Trophoblast cell (in vitro differentiated cells and primary cell): ENCODE measurements around the gene SSX4B.

Experiments used
- DNase-seq, 2 donors: peaks; one replicate each; pipeline ENCODE4 v3.0.0-alpha.2; 2016
- H2AFZ ChIP-seq: 2 replicates; pipeline ENCODE4 v1.6.1; 2013; ENCODE audit warnings: low read length, moderate library complexity, mild to moderate bottlenecking; ENCODE audit not compliant: insufficient read depth, poor library complexity
- H2AK5ac ChIP-seq: 2 replicates; pipeline ENCODE4 v1.6.1; 2013; ENCODE audit warnings: mild to moderate bottlenecking, low read length
- H2BK120ac ChIP-seq: 2 replicates; pipeline ENCODE4 v1.6.1; 2013; ENCODE audit warnings: low read length, mild to moderate bottlenecking, moderate library complexity; ENCODE audit not compliant: insufficient read depth, poor library complexity
- H2BK12ac ChIP-seq: 2 replicates; pipeline ENCODE4 v1.6.1; 2013; ENCODE audit warnings: mild to moderate bottlenecking, low read length, moderate library complexity
- H2BK5ac ChIP-seq: 2 replicates; pipeline ENCODE4 v1.6.1; 2013; ENCODE audit warnings: low read length, low read depth, moderate library complexity, mild to moderate bottlenecking; ENCODE audit not compliant: poor library complexity
- H3K14ac ChIP-seq: 2 replicates; pipeline ENCODE4 v1.6.1; 2013; ENCODE audit warnings: mild to moderate bottlenecking, low read length
- H3K18ac ChIP-seq: 2 replicates; pipeline ENCODE4 v1.6.1; 2013; ENCODE audit warnings: mild to moderate bottlenecking, low read length
- H3K23ac ChIP-seq: 2 replicates; pipeline ENCODE4 v1.6.1; 2013; ENCODE audit warnings: low read length
- H3K27ac ChIP-seq: 2 replicates; pipeline ENCODE4 v1.5.1; 2013; ENCODE audit warnings: low read depth, mild to moderate bottlenecking, inconsistent platforms, low read length, moderate library complexity
- H3K27me3 ChIP-seq: 2 replicates; pipeline ENCODE4 v1.6.1; 2013; ENCODE audit warnings: inconsistent platforms, mild to moderate bottlenecking, low read length, moderate library complexity; ENCODE audit not compliant: insufficient read depth
- H3K36me3 ChIP-seq, 2 experiments: 1 replicate in 1 of 2; 2 replicates in 1 of 2; pipeline ENCODE4 v1.6.1; 2013; ENCODE audit warnings: low read length in 2 of 2, mild to moderate bottlenecking in 2 of 2, moderate library complexity in 1 of 2; ENCODE audit not compliant: insufficient read depth in 2 of 2, control insufficient read depth in 1 of 2
- H3K4ac ChIP-seq: 2 replicates; pipeline ENCODE4 v1.6.1; 2013; ENCODE audit warnings: low read depth, mild to moderate bottlenecking, low read length, moderate library complexity
- H3K4me1 ChIP-seq, 2 experiments: 1 replicate in 1 of 2; 2 replicates in 1 of 2; pipeline ENCODE4 v1.6.1; 2013; ENCODE audit warnings: low read length in 2 of 2, mild to moderate bottlenecking in 2 of 2, moderate library complexity in 1 of 2; ENCODE audit not compliant: insufficient read depth in 2 of 2, control insufficient read depth in 1 of 2
- H3K4me2 ChIP-seq: 2 replicates; pipeline ENCODE4 v1.6.1; 2013; ENCODE audit warnings: inconsistent platforms, mild to moderate bottlenecking, low read length, moderate library complexity
- H3K4me3 ChIP-seq: 2 replicates; pipeline ENCODE4 v1.5.1; 2013; ENCODE audit warnings: mild to moderate bottlenecking, low read depth, low read length, inconsistent platforms
- H3K79me1 ChIP-seq: one replicate; pipeline ENCODE4 v1.6.1; 2013; ENCODE audit warnings: low read length
- H3K79me2 ChIP-seq: 2 replicates; pipeline ENCODE4 v1.6.1; 2013; ENCODE audit warnings: low read length, mild to moderate bottlenecking; ENCODE audit not compliant: control insufficient read depth, insufficient read depth, poor library complexity
- H3K9ac ChIP-seq: 2 replicates; pipeline ENCODE4 v1.6.1; 2013; ENCODE audit warnings: mild to moderate bottlenecking, low read length
- H3K9me3 ChIP-seq: 2 replicates; pipeline ENCODE4 v1.6.1; 2013; ENCODE audit warnings: low read depth, mild to moderate bottlenecking, control low read depth, inconsistent platforms, low read length; ENCODE audit not compliant: insufficient read depth
- H4K12ac ChIP-seq: 2 replicates; pipeline ENCODE4 v1.6.1; 2013; ENCODE audit warnings: low read depth, mild to moderate bottlenecking, low read length, moderate library complexity
- H4K8ac ChIP-seq: 2 replicates; pipeline ENCODE4 v1.6.1; 2013; ENCODE audit warnings: low read depth, mild to moderate bottlenecking, low read length, moderate library complexity
- H4K91ac ChIP-seq: one replicate; pipeline ENCODE4 v1.6.1; 2013; ENCODE audit warnings: low read depth, mild to moderate bottlenecking, low read length, moderate library complexity
- WGBS: extraction: QIAGEN DNeasy Blood & Tissue Kit; methylation state at CpG from one replicate; pipeline ENCODE4 v1.1.7; 2013; ENCODE audit warnings: missing lambda C conversion rate; ENCODE audit not compliant: insufficient read length, insufficient coverage; ENCODE audit errors: extremely low coverage; 5-methylcytosine and 5-hydroxymethylcytosine counted together

Gene SSX4B

GRCh38 chrX:48458711-48459110 is 47.0 kb upstream of the SSX4B start:
- H2AK5ac ChIP-seq, result no peak overlapping the region

GRCh38 chrX:48456628-48457331 is 45.0 kb upstream of the SSX4B start:
- H3K14ac ChIP-seq, result no peak overlapping the region
- WGBS, result no CpG with 5 or more reads among the region's 6 CpGs

More at GRCh38 chrX:48458711-48459110, 47.0 kb upstream of the SSX4B start:
- no peak for DNase-seq
- Histone ChIP-seq H3K18ac (no peak overlapping the region), H2BK12ac (no peak overlapping the region), H3K4me3 (no peak overlapping the region), H3K14ac (no peak overlapping the region), H2BK5ac (no peak overlapping the region), H4K91ac (no peak overlapping the region), H3K9me3 (no peaks in the 10 kb centered on the region), H3K23ac (no peak overlapping the region), H3K4me2 (no peak overlapping the region), H2BK120ac (no peak overlapping the region), H3K9ac (no peak overlapping the region), H4K12ac (no peak overlapping the region), H4K8ac (no peak overlapping the region), H3K79me2 (no peaks in the 10 kb centered on the region), H3K4ac (no peak overlapping the region), H3K27ac (no peak overlapping the region), H3K79me1 (peaks cover 3% of the 10 kb centered on the region), H3K36me3 (no peaks in the 10 kb centered on the region), H3K27me3 (no peaks in the 10 kb centered on the region), H2AFZ (no peak overlapping the region), H3K4me1 (peaks cover 0 to 3% of the 10 kb centered on the region in 2 experiments)
- no CpG with 5 or more reads among the region's 6 CpGs for WGBS

DNA sequence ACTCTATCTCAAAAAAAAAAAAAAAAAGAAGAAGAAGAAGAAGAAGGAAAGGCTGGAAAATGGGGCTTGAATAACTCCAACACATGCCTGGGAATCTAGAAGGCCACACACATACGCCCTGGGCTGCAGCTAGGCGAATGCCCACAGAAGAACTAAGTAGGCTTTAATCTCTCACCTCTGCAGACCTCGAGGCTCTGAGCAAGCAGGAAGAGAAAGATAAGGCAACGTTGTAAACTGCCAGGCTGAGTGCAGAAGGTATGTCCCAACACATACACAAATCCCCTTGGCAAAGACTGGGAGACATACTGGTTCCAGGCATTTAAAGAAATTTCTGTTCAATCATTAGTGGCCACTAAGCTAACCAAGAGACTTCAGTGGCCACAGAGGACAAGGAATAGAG is 39.9 kb upstream of the SSX4B start:
- H4K12ac ChIP-seq, result no peak overlapping the region
- H2BK120ac ChIP-seq, result no peak overlapping the region
- H2AFZ ChIP-seq, result no peak overlapping the region
- H4K91ac ChIP-seq, result no peak overlapping the region
- no peak overlapping the region for H2BK12ac ChIP-seq
- H3K9me3 ChIP-seq, result no peaks in the 10 kb centered on the region
- H2BK5ac ChIP-seq, result no peak overlapping the region
- H3K9ac ChIP-seq, result no peak overlapping the region
- no peak overlapping the region for H3K4me3 ChIP-seq
- no peaks in the 10 kb centered on the region for H3K79me2 ChIP-seq
- no peak overlapping the region for H3K4me2 ChIP-seq
- no peak overlapping the region for H2AK5ac ChIP-seq
- no peak overlapping the region for H3K18ac ChIP-seq
- H3K4me1 ChIP-seq, result no peaks in the 10 kb centered on the region
- no peak overlapping the region for H3K14ac ChIP-seq
- no peaks in the 10 kb centered on the region for H3K36me3 ChIP-seq
- H3K79me1 ChIP-seq, result no peaks in the 10 kb centered on the region
- no peak overlapping the region for H3K23ac ChIP-seq
- no peak for DNase-seq
- H3K4ac ChIP-seq, result no peak overlapping the region
- no peaks in the 10 kb centered on the region for H3K27me3 ChIP-seq
- H4K8ac ChIP-seq, result no peak overlapping the region
- no CpG with 5 or more reads among the region's 4 CpGs for WGBS
- no peak overlapping the region for H3K27ac ChIP-seq

More at GRCh38 chrX:48456628-48457331, 45.0 kb upstream of the SSX4B start:
- Histone ChIP-seq H2AK5ac (no peak overlapping the region), H3K4me1 (no peaks in the 10 kb centered on the region), H3K23ac (no peak overlapping the region), H2BK120ac (no peak overlapping the region), H2BK5ac (no peak overlapping the region), H3K18ac (no peak overlapping the region), H3K79me2 (no peaks in the 10 kb centered on the region), H3K27me3 (no peaks in the 10 kb centered on the region), H3K4me3 (no peak overlapping the region), H3K36me3 (no peaks in the 10 kb centered on the region), H2BK12ac (no peak overlapping the region), H4K8ac (no peak overlapping the region), H4K12ac (no peak overlapping the region), H2AFZ (no peak overlapping the region), H3K79me1 (no peaks in the 10 kb centered on the region), H3K27ac (no peak overlapping the region), H4K91ac (no peak overlapping the region), H3K9me3 (no peaks in the 10 kb centered on the region), H3K4me2 (no peak overlapping the region), H3K4ac (no peak overlapping the region), H3K9ac (no peak overlapping the region)
- no peak for DNase-seq

- no peak for DNase-seq
- Histone ChIP-seq H2BK5ac (no peak overlapping the region), H3K27me3 (no peaks in the 10 kb centered on the region), H3K14ac (no peak overlapping the region), H3K79me2 (no peaks in the 10 kb centered on the region), H3K79me1 (no peaks in the 10 kb centered on the region), H2AK5ac (no peak overlapping the region), H2AFZ (no peak overlapping the region), H4K8ac (no peak overlapping the region), H2BK120ac (no peak overlapping the region), H3K4me1 (no peaks in the 10 kb centered on the region), H2BK12ac (no peak overlapping the region), H3K27ac (no peak overlapping the region), H4K12ac (no peak overlapping the region), H3K36me3 (no peaks in the 10 kb centered on the region), H3K9ac (no peak overlapping the region), H3K4me3 (no peak overlapping the region), H3K9me3 (no peaks in the 10 kb centered on the region), H4K91ac (no peak overlapping the region), H3K4me2 (no peak overlapping the region), H3K18ac (no peak overlapping the region), H3K23ac (no peak overlapping the region), H3K4ac (no peak overlapping the region)
Measured at GRCh38 chrX:48450076-48450475, 38.3 kb upstream of the SSX4B start.
